OCI-M2 (cell line): ENCODE data around the gene SPNS2.
A peak's percentile ranks its signal among the peaks of the same experiment; 100 is the strongest.

Source experiments
- DNase-seq: peaks from one replicate; lab custom pipeline; 2025; ENCODE audit not compliant: unreplicated experiment; lab: John Stamatoyannopoulos, UW

The SPNS2 gene

GRCh38 chr17:4503283-4504025 is 4.8 kb downstream of the SPNS2 start:
- no peak for DNase-seq

DNA sequence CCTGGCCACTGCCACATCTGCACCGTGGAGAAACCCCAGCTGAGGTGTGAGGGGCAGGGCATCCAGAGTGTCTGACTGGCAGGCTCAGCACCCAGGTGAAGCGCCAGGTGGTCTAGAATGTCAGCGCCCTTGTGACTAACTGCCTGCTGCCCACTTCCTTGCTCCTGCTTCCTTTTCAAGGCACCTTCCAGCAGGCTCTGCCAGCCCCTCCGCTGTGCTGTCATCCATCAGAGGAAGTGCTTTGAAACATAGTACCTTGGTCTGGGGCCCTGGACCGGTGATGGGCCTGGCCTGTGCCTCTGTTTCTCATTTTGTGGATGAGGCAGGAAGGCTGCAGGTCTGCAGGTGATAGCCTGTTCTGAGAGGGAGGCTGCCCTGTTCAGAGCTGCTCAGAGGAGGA is 5.5 kb downstream of the SPNS2 start:
- DNase-seq, result no peak

DNA sequence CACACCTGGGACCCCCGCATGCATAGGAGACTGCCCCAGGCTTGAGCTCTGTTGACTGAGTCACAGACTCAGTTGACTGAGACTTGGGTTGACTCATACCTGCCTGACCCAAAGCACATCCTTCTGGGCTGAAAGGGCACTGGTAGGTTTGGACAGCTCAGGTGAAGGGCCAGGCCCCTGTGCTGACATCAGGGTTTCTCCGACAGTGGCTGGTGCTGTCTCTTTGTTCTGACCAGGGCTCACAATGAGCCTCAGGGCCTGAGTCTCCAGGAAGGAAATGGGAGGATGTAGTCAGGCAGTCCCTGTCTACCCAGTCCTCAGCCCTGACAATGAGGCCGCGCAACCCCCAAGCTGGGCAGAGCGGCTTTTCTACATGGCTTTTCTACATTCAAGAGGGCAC is 6.5 kb downstream of the SPNS2 start:
- no peak for DNase-seq

- DNase-seq, result peak; percentile 46
Observed at GRCh38 chr17:4506175-4506813, 7.6 kb downstream of the SPNS2 start.

- no peak for DNase-seq
Observed at GRCh38 chr17:4506892-4507291, 8.2 kb downstream of the SPNS2 start.

DNA sequence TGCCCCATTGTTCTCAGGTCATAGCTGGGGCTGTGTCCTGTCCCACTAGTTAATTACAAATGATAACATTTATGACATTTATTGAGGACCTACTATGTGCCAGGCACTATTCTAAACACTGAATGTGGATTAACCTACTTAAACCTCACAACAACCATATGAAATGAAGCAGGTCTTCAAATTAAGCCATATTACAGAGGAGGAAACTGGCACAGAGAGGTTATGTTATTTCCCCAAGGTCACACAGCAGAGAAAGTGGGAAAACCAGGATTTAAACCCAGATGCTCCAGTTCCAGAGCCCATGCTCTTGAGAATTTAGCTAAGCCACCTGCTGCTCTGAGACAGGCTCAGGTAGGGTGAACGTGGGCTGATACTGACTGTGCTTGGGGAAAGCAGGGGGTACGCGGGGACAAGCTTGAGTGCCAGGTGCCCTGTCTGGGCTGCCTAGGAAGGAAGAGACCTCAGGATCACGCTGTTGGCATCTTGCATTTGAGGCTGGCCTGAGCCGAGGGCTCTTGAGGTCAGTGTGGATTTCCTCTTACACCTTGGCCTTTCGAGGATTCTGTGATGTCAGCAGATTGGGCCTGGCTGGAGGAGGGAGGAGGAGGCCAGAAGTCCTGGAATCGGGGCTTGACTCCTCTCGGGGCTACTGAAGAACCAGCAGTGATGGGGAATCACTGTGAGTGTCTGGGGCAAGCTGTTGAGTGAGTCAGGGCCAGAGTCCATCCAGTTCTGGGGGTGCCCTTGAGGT is 8.9 kb downstream of the SPNS2 start:
- no peak for DNase-seq

DNA sequence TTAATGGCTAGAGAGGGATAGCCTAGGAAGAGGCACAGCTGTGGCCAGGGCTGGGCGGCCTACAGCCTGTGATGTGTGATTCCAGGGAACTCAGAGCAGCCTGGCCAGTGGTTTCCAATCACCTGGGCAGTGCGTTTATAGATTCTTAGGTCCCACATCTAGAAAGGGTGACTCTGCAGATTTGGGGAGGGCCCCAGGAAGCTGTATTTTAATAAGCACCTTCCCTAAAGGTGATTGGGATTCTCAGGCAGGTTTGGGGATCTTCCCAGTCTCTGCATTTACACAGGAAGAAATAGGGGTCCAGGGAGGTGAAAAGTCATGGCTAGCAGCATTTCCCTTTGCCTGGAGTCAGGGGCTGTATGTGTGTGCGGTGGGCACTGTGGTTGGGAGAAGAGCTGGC is 9.5 kb downstream of the SPNS2 start:
- no peak for DNase-seq

- DNase-seq, result no peak
Observed at GRCh38 chr17:4509401-4509800, 10.7 kb downstream of the SPNS2 start.

DNA sequence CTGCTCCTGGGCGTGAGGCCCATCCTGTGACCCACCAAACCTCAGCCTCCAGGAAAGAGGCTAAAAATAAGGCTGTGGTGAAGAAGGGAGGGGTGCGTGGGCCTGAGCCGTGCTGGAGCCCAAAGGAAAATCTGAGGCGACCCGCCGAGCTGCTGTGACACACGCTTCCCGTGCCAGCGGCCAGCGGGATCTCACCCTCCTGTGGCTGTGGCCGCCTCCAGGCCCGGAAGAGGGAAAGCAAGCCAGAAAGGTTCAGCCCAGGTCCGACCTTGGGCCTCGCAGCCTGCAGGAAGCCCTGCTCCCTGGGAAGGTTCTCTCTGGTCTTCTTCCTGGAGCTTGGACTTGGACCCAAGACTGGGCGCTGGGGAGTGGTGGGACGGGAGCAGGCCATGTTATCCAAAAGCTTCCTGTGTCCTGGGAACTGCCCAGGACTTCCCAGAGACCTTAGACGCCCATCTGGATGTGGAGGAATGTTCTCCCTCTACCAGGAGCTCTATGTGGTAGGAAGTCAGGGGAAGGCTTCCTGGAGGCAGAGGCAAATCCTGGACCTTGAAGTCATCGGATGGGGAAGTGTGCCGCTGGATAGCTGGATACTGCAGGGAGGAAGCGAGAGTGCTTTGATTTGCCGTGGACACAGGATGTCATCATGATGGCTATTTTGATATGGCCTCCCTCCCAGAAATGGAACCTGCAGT is 11.4 kb downstream of the SPNS2 start:
- no peak for DNase-seq

GRCh38 chr17:4510618-4510941 is 11.9 kb downstream of the SPNS2 start:
- DNase-seq, result no peak

DNA sequence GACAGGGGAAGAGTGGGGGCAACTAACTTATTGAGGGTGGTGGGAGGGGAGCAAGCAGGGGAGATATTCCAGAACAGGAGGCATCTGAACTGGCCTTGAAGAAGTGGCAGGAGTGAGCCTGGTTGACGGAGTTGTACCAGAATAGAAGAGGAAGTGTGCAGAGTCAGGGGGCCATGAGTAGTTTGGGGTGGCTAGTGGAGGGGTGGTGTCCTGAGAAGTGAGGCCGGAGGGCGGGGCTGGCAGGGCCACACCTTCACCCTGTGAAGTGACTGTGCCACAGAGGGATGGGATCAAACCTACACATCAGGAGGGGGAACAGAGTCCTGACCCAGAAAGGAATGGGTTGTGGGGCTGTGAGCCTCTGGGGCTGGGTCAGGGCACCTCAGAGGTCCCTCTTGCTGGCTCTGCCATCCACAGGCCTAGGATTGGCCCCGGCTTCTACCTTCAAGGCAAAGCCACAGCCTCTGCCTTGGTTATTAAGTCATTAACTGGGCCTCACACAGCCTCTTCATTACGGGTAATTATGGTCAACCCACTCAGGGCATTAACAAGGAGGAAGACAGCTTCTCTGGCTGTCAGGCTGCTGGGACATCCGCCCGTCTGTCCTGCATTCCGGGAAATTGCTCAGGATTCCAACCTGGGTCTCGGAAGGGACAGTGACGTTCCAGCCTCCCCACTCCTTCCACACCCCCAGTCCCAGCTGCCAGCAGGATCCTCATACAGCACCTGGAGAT is 12.7 kb downstream of the SPNS2 start:
- no peak for DNase-seq

DNA sequence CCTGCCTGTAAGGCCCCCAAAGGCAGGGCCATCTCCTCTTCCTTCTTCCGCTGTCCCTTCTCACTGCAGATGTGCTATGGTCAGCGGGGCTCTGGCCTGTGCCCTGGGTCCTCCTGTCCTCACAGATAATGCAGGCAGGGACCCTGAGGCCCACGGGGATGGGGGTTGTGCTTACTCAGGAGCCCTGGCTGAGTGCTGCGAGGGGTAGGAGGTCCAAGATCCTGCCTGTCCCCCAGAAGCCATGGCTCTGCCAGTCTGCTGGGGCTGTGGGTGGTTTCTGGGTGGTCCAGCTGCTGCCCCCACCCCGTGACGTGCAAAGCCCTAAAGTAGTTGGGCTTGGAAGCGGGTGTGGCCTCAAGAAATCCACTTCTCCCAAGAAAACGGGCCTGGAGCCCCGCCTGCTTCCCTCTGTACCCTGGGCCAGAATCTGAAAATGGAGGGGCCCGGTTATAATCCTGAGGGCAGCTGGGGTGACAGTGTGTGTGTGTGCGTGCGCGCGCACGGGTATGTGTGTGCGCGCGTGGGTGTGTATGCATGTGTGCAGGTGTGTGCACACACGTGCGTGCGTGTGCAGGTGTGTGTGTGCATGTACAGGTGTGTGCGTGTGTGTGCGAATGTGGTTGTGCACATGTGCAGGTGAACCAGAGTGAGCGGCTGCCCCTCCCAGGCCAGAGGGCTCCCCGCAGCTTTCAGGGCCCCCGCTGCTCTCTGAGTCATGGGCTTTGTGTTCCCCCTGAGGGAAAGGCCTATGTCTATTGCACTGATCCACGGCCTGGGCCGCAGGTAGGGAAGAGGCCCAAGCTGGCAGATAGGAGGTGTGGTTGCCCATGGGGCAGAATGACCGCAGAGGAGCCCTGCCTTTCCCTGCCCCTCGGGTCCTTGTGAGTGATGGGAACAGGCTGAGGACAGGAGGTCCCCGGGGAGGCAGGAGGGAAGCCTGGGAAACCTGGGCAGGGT is 13.8 kb downstream of the SPNS2 start:
- no peak for DNase-seq

- DNase-seq, result no peak
Observed at GRCh38 chr17:4513113-4514032, 14.7 kb downstream of the SPNS2 start.

- DNase-seq, result no peak
Observed at GRCh38 chr17:4514206-4514605, 15.5 kb downstream of the SPNS2 start.

- DNase-seq, result no peak
Observed at GRCh38 chr17:4514779-4515178, 16.1 kb downstream of the SPNS2 start.

DNA sequence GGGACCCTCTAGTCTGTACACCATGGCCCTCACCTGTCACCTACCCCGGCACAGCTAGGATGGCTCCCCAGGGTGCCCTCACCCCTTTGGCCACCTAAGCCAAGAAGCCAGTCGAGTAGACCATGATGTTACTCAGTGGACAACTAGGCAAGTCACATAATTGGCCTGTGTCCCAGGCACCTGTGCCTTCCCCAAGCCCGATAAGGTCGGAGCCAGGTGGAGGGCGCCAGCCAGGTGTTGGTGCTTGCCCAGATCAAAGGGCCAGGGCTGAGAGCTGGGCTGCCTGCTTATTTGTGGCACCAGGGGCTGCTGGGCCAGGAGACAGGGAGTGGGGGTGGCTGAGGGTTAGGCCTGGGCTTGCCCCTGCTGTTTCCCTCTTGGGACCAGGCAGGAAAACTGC is 16.8 kb downstream of the SPNS2 start:
- no peak for DNase-seq

GRCh38 chr17:4516735-4517134 is 18.1 kb downstream of the SPNS2 start:
- no peak for DNase-seq

DNA sequence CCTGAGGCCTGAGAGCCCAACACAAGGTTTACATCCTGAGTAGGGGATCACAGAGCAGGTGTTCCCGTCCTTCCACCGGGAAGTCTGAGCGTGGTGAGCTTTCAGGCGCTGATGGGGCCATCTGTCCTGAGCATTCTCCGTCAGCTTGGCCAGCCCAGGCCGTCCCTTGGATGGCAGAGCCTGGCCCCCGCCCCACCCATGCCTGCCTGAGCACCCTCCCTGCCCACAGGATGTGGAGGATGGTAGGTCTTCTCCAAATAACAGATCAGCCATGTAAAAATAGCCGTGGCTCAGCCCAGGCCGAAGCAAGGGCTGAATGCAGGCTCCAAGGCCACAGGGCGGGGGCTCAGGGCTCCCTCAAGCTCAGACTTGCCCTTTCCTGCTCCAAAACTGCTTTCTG is 20.2 kb downstream of the SPNS2 start:
- DNase-seq, result no peak

GRCh38 chr17:4519361-4519788 is 20.7 kb downstream of the SPNS2 start:
- no peak for DNase-seq
